Pulmonary artery endothelial cell (primary cell): ENCODE measurements around the gene SND1. TPM values are rescaled to one million over a fixed set of nuclear protein-coding genes. Genes with fewer than 3 reads are reported as not detected.

Source experiments
- DNase-seq: peaks from one replicate; pipeline ENCODE4 v3.0.0-alpha.2; 2011; ENCODE audit warnings: low read depth, low spot score
- total RNA-seq: library from RNA; depleted of rRNA; stranded (reverse); fragments of >200 nt; gene quantifications from 2 replicates; pipeline ENCODE4 v1.2.3, GENCODE V29; 2014

SND1 gene
- total RNA-seq, result 191 and 225 TPM in 2 replicates

DNA sequence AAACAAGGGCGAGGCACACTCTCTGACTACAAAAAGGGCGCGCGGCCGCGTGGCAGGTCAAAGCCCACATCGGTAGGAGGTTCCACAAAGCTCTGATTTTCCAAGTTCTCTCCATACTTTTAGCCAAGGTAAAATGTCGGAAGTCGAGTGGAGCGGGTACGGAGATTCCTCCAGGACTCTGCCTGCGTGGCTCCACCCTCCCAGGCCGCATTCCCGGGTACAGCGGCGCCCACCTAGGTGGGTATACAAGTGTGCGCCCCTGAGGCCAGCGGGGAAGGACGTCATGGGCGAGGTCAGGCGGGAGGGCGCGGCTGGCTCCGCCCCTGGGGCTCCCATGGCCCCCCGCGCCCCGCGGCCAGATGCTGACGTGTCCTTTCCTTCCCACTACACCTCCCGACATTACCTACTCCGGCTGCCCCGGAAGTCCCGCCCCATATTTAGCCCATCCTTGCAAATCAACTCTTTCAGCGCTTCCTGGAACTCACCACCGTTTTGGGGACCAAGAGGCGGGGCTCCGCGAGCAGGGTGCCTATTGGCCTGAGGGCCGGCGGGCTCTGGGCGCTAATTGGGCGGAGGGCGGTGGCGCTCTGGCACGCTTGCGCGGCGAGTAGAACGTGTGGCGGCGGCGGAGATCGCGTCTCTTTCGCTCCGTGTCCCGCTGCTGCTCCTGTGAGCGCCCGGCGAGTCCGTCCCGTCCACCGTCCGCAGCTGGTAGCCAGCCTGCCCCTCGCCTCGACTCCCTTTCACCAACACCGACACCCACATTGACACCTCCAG is at the start of gene SND1:
Gene SND1, plus strand, starts transcription at position 639 of the 777 bp plus-strand sequence. CDS start 180 bp downstream, outside the sequence.
- peak; percentile 95 for DNase-seq

- DNase-seq, result no peak
Measured at GRCh38 chr7:127608446-127608845, 43.5 kb upstream of the SND1 start.

DNA sequence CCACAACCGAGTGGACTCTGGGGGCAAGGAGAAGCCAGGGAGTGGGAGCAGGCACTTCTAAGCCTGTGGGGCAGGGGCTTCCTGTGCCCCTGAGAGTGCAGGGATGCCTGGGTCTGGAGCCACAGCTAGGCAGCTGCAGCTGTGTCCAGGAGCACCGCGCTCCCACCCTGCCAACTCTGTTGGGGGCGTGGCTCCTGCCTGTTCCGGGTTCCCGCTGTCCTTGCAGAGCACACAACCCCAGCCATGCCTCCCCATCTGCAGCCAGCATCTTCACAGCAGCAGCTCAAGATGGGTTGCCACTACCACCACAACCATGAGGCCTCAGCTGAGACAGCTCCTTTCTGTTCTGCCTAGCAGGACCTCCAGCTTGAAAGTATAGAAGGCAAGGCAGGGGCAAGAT is 42.7 kb upstream of the SND1 start:
- no peak for DNase-seq

- no peak for DNase-seq
Measured at GRCh38 chr7:127612263-127612662, 39.7 kb upstream of the SND1 start.

GRCh38 chr7:127616724-127617123 is 35.3 kb upstream of the SND1 start:
- no peak for DNase-seq

DNA sequence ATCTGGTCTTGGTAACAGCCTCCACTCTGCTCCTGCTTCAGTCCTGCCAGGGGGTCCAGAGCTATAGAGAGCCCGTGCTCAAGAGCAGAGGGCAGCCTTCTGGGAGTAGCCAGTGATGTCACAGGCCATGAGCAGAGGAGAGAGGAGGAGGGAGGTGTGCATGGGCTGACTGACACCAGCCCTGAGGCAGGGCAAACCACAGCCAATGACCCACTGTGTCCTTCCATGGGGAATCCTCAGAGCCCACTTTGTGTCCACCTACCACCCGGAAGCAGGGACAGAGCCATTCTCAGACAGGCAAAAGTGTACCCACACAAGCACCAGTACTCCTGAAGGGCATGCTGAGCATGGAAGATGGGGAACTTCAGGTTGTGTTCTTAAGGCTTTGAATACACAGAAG is 34.0 kb upstream of the SND1 start, which contains the start of gene PAX4:
Gene PAX4, minus strand, starts transcription at position 101 of the 400 bp plus-strand sequence. CDS start 2,214 bp downstream, outside the sequence.
- DNase-seq, result no peak

DNA sequence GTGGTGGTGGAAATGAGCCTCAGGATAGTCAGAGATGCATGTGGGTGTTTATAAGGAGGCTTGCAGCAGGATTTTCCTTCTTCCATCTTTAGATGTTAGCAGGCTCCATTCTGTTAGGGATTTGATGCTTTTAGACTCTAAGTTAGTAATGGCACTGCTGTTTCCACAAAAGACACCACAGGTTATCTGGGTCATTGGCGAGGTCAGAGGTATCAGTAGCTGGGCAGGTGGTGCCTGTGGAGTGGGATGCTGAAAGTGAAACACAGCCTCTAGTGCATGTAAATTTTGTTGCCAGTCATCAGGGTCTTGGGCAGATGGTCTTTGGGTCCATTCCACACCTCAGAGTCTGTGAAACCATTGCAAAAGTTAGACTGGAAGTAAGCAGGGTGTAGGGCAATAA is 33.2 kb upstream of the SND1 start:
- no peak for DNase-seq

GRCh38 chr7:127619681-127620405 is 32.2 kb upstream of the SND1 start:
- DNase-seq, result no peak

DNA sequence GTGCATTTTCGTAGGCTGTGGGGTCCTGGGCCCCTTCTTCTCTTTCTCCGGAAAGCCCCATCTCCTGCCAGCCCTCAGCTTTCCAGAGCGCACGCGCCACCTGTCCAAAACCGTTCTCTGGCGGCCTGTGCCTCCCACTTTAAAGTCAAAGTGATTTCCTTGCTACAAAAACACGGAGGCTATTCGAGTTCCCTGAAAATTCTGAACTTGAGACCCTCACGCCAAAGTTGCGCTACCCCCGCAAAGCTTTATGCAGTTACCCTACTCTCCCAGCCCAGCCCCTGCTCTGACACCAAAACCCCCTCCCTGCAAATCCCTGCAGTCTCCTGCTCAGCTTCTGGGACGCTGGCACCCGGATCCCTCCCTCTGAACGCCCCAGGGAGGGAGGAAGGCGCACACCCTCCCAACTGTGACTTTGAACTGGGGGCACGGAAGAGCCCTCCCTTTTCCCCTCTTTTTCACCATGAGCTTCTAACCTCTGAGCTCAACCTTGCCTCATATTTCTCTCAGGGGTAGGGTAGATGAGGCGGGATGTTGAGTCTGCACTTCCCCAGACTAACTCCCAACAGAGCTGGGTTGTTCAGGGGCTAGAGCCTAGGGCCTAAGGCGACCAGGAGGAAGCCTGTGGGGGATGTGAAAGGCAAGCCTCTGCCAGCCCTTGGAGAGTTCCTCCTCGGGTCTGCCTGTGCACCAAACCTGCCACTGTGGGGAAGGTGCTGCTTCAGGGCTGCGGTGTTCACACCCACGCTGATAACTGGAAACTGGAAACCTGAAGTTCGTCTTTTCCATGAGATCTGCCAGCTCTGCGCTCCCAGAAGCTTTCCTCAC is 31.4 kb upstream of the SND1 start:
- DNase-seq, result no peak

DNA sequence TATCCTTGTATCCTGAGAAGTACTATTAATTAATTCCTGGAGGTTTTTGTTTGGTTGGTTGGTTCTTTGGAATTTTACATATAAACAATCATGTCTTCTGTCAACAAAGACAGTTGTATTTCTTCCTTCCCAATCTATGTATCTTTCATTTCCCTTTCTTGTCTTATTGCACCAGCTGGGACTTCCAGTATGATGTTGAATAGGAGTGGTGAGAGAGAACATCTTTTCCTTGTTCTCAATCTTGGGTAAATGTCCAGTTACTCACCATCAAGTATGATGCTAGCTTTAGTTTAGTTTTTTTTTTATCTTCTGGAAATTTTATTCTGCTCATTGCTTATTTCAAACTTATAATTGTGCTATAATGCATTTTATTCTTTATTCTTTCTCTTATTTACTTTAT is 26.7 kb upstream of the SND1 start:
- no peak for DNase-seq

DNA sequence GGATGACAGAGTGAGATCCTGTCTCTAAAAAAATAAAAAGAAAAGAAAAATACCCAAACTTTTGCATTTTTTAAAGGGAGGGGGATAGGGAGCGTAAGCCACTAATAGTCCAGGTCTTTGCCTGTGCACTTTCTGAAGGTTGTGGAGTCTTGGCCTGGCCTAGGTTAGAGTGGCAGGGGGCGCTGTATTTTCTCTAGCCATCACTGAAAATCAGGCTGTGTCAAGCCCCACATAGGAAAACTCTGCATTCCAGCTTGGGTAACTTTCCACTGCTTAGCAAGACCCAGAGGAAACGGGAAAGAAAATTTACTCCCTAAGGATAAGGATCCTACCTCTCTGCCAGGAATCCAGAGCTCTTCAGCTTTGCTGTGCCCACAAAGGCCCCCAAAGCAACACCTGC is 23.5 kb upstream of the SND1 start:
- DNase-seq, result no peak

GRCh38 chr7:127629268-127629854 is 22.6 kb upstream of the SND1 start:
- no peak for DNase-seq

GRCh38 chr7:127632276-127632910 is 19.6 kb upstream of the SND1 start:
- DNase-seq, result no peak

DNA sequence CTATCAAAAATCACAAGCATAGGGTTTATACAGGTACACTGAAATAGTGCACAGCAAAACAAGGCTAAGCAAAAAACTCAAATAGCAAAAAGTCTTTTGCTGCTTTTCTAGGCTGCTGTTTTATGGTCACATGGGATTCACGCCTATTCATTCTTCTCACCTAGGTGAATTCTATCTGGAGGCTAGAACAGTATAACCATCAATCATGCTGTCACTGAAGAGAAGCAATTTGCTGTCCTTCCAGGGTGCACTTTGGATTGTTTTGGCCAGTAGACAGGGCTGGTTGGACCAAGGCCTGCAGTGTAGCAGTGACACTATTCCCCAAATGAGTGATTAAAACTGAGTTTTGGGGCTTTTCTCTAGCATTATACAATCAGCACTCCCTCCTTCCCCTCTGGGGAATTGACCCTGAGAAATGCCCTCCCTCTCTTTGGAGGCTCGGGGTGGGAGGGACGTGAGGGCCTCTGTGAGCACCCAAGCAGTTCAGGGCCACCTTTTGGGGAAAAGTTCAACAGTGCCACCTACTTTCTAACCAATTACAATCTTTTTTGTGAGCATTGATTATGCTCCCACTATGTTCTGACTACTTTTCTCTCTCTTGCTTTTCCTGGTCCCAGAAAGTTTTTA is 16.2 kb upstream of the SND1 start:
- DNase-seq, result no peak

DNA sequence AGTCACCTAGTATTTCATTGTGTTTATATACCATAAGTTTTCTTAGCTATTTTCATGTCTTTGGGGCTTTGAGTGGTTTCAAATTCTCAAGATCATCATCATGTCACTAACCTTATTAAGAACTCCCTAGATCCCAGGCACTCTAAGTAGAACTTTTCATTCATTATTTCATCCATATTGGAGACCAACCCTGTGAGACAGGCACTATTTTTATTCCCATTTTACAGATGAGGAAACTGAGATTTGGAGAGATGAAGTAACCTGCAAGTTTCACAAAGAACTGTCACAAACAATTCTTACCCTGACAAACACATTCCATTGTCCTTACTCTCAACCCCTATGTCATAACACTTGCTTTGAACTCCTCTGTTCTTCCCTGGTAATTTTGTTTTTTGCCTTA is 13.8 kb upstream of the SND1 start:
- no peak for DNase-seq

DNA sequence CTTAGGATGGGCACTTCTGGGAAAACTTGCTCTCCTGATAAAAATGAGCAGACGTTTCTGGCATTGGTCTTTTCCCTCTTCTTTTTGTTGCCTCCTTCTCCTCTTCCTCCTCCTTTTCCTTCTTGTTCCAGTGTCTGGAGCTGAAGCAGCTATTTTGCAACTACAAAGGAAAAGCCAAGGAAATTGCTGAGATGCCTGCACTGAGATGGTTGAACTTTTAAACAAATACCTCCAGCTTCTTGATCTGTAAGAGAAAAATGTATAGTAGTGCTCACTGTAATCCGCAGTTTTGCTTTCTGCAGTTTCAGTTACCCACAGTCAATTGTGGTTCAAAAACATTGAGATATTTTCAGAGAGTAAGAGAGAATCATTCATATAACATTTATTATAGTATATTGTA is 7.5 kb upstream of the SND1 start:
- no peak for DNase-seq

- no peak for DNase-seq
Measured at GRCh38 chr7:127647636-127648035, 4.4 kb upstream of the SND1 start.

- DNase-seq, result no peak
Measured at GRCh38 chr7:127648986-127649385, 3.0 kb upstream of the SND1 start.

- no peak for DNase-seq
Measured at GRCh38 chr7:127650847-127651555, 993 bp upstream of the SND1 start.
